Transverse colon (tissue), 4 donors: Measurements from ENCODE around the gene OSBPL10. TPM values are rescaled to one million over a fixed set of nuclear protein-coding genes. Genes with fewer than 3 reads are reported as not detected.

Source experiments
- DNase-seq: peaks from one replicate; pipeline ENCODE4 v3.0.0-alpha.2; 2019
- H3K27ac ChIP-seq, 4 donors: fragments of 200-600 bp; sonication (generic); 2 replicates each; pipeline ENCODE4 v1.5.1; 2016 to 2018; ENCODE audit warnings: inconsistent platforms in 4 of 4
- H3K27me3 ChIP-seq: fragments of 200-600 bp; sonication (generic); 2 replicates; pipeline ENCODE4 v1.5.1; 2017; ENCODE audit warnings: inconsistent platforms
- H3K36me3 ChIP-seq, 4 donors: fragments of 200-600 bp; sonication (generic); 2 replicates each; pipeline ENCODE4 v1.5.1; 2017 to 2019; ENCODE audit warnings: inconsistent platforms in 4 of 4
- H3K4me1 ChIP-seq, 4 donors: fragments of 200-600 bp; sonication (generic); 2 replicates each; pipeline ENCODE4 v1.5.1; 2017 to 2020; ENCODE audit warnings: inconsistent platforms in 4 of 4
- H3K4me3 ChIP-seq, 4 donors: fragments of 200-600 bp; sonication (generic); 1 replicate in 1 of 4; 2 replicates in 3 of 4; pipeline versions ENCODE4 v1.5.1 to v1.6.1; 2017 to 2019; ENCODE audit warnings: inconsistent platforms in 4 of 4
- H3K9me3 ChIP-seq, 2 donors: fragments of 200-600 bp; sonication (generic); 2 replicates each; pipeline ENCODE4 v1.5.1; 2017 to 2019; ENCODE audit warnings: inconsistent platforms in 2 of 2
- EP300 ChIP-seq: sonication (generic); formaldehyde crosslinking; IDR thresholded peaks from one replicate; pipeline ENCODE4 v1.6.1; 2017; ENCODE audit warnings: antibody characterized with exemption, low read depth
- POLR2A ChIP-seq: fragments of 450-650 bp; IDR thresholded peaks from one replicate; pipeline ENCODE4 v1.6.1; 2016; ENCODE audit warnings: antibody characterized with exemption, mild to moderate bottlenecking, moderate library complexity
- POLR2AphosphoS5 ChIP-seq, 3 donors: sonication (generic); formaldehyde crosslinking; IDR thresholded peaks; one replicate each; pipeline ENCODE4 v1.6.1; 2016; ENCODE audit warnings: antibody characterized with exemption in 3 of 3
- WGBS, 2 donors: methylation state at CpG; one replicate each; pipeline ENCODE4 v1.1.5; 2018; ENCODE audit warnings: low coverage in 1 of 2; 5-methylcytosine and 5-hydroxymethylcytosine counted together
- in situ Hi-C, 4 donors: fragments of 200-750 bp; cut with MboI; loops; one replicate each; pipeline versions ENCODE4 v1.15.0 to v1.15.1; 2017; ENCODE audit warnings: low sequenced_read_pairs in 3 of 4, low pct_ligation_motif_present in 1 of 4, low pct_unique_long_range_greater_than_20kb in 1 of 4
- intact Hi-C: fragments of 100-400 bp; cut with DNase I; formaldehyde crosslinking; loops from one replicate; pipeline ENCODE4 v1.15.1; 2023; ENCODE audit warnings: low total_unique reads
- total RNA-seq, 4 donors: library from RNA; depleted of rRNA; stranded (reverse); fragments of >200 nt; gene quantifications; one replicate each; pipeline ENCODE4 v1.1.0, GENCODE V29; 2016
- TF ChIP-seq, protein P1 (sequence below), 5 experiments: fragments of 200-600 bp in 3 of 5; fragments of 450-650 bp in 2 of 5; sonication (generic) in 3 of 5; IDR thresholded peaks; 1 replicate in 2 of 5; 2 replicates in 3 of 5; pipeline ENCODE4 v1.5.1; 2016 to 2017; ENCODE audit warnings: antibody characterized with exemption in 5 of 5, inconsistent platforms in 3 of 5, mild to moderate bottlenecking in 2 of 5, moderate library complexity in 1 of 5

OSBPL10 gene
- total RNA-seq, 4 donors from 2014 or later, result 10.0 to 34.8 (median 19.5) TPM

DNA sequence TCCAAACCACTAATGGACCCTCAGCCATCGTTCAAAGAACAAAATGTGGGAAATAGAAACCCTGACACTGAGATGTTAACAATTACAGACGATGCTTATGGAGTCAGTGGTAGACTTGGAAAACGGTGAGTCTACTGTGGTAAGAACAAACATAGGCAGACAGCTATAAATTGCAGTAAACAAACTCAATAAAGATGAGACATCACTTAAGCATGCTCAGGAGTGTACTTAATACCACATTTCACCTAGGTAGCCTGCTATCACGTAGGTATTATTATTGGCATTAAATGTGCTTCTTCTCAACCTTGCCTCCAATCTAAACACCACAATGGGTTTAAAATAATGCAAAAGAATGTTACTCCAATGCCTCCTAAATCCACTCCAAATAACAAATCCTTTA, 2.5 kb downstream of the OSBPL10 start:
- in situ Hi-C loops (no loop called here), intact Hi-C loops (no loop called here)
- H3K4me3 ChIP-seq, result no peak overlapping the region
- no peaks in the 10 kb centered on the region for H3K36me3 ChIP-seq
- 70 to 72% methylated on average over 4 of the region's 4 CpGs for WGBS, 2 donors
- H3K27me3 ChIP-seq, result no peaks in the 10 kb centered on the region
- H3K9me3 ChIP-seq, result no peaks in the 10 kb centered on the region
- peaks cover 0 to 16% (median 11%) of the 10 kb centered on the region in 4 donors for H3K4me1 ChIP-seq
- TF ChIP-seq POLR2AphosphoS5 (IDR thresholded peaks at IDR 0.05) (no peak), EP300 (no peak), POLR2A (no peak)
- TF ChIP-seq, protein P1, sequence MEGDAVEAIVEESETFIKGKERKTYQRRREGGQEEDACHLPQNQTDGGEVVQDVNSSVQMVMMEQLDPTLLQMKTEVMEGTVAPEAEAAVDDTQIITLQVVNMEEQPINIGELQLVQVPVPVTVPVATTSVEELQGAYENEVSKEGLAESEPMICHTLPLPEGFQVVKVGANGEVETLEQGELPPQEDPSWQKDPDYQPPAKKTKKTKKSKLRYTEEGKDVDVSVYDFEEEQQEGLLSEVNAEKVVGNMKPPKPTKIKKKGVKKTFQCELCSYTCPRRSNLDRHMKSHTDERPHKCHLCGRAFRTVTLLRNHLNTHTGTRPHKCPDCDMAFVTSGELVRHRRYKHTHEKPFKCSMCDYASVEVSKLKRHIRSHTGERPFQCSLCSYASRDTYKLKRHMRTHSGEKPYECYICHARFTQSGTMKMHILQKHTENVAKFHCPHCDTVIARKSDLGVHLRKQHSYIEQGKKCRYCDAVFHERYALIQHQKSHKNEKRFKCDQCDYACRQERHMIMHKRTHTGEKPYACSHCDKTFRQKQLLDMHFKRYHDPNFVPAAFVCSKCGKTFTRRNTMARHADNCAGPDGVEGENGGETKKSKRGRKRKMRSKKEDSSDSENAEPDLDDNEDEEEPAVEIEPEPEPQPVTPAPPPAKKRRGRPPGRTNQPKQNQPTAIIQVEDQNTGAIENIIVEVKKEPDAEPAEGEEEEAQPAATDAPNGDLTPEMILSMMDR (IDR thresholded peaks at IDR 0.05), result no peak
- no peak overlapping the region for H3K27ac ChIP-seq
- DNase-seq, result no peak

- 59 to 76% methylated on average over 2 of the region's 2 CpGs for WGBS, 2 donors
- peaks cover 0 to 21% (median 12%) of the 10 kb centered on the region in 4 donors for H3K4me1 ChIP-seq
- TF ChIP-seq POLR2AphosphoS5 (IDR thresholded peaks at IDR 0.05), result no peak
- no peak for TF ChIP-seq POLR2A
- TF ChIP-seq EP300, result no peak
- TF ChIP-seq, protein P1 (IDR thresholded peaks at IDR 0.05), result no peak
- H3K4me3 ChIP-seq, result no peak overlapping the region
- H3K27me3 ChIP-seq, result no peaks in the 10 kb centered on the region
- in situ Hi-C loops, result no loop called here
- intact Hi-C loops, result no loop called here
- no peaks in the 10 kb centered on the region for H3K9me3 ChIP-seq
- H3K36me3 ChIP-seq, result no peaks in the 10 kb centered on the region
- no peak overlapping the region for H3K27ac ChIP-seq
- DNase-seq, result no peak
These were observed 3.3 kb downstream of the OSBPL10 start for GRCh38 chr3:31977736-31978135.

GRCh38 chr3:31976302-31976701, 4.8 kb downstream of the OSBPL10 start:
- Histone ChIP-seq H3K9me3 (no peaks in the 10 kb centered on the region), H3K27ac (no peak overlapping the region), H3K4me1 (peaks cover 0 to 16% (median 8%) of the 10 kb centered on the region in 4 donors), H3K27me3 (no peaks in the 10 kb centered on the region), H3K4me3 (no peak overlapping the region), H3K36me3 (no peaks in the 10 kb centered on the region)
- TF ChIP-seq POLR2AphosphoS5 (IDR thresholded peaks at IDR 0.05), result no peak
- TF ChIP-seq EP300, result no peak
- TF ChIP-seq, protein P1 (IDR thresholded peaks at IDR 0.05), result no peak
- TF ChIP-seq POLR2A, result no peak
- intact Hi-C loops (no loop called here), in situ Hi-C loops (no loop called here)
- 67 to 92% methylated on average over 1 to 2 of the region's 2 CpGs for WGBS, 2 donors
- no peak for DNase-seq

DNA sequence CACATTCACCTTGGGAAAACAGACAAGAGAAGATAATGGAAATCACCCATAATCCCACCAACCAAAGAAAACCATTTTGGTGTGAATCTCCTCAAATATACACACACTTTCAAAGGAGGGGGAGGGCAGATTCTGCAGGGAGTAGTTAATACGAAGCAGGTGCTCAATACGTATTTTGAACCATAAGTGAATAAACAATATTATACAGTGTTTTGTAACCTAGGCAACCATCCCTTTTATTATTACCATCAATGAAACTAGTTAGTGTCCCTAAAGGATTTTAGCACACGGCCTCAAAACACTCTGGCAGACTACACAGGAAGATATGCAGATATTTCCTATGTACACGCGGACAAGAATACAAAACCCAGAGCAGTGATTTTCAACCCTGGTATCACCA, 6.1 kb downstream of the OSBPL10 start:
- 63 to 80% methylated on average over 5 of the region's 5 CpGs for WGBS, 2 donors
- TF ChIP-seq EP300 (no peak), POLR2AphosphoS5 (IDR thresholded peaks at IDR 0.05) (no peak), POLR2A (no peak)
- TF ChIP-seq, protein P1 (IDR thresholded peaks at IDR 0.05), result no peak
- DNase-seq, result no peak

More for the DNA sequence above, 6.1 kb downstream of the OSBPL10 start:
- Histone ChIP-seq H3K27ac (no peak overlapping the region), H3K4me1 (peaks cover 0 to 14% (median 6%) of the 10 kb centered on the region in 4 donors), H3K9me3 (no peaks in the 10 kb centered on the region), H3K27me3 (no peaks in the 10 kb centered on the region), H3K4me3 (no peak overlapping the region), H3K36me3 (no peaks in the 10 kb centered on the region)
- intact Hi-C loops, result no loop called here
- in situ Hi-C loops, result no loop called here
